Measurements from ENCODE around the gene KIF26A. TPM values are rescaled to one million over a fixed set of nuclear protein-coding genes. Genes with fewer than 3 reads are reported as not detected.
A peak's percentile ranks its signal among the peaks of the same experiment; 100 is the strongest.

The KIF26A gene
- total RNA-seq, 1 donor from 2014 or later, result 7.0 TPM

DNA sequence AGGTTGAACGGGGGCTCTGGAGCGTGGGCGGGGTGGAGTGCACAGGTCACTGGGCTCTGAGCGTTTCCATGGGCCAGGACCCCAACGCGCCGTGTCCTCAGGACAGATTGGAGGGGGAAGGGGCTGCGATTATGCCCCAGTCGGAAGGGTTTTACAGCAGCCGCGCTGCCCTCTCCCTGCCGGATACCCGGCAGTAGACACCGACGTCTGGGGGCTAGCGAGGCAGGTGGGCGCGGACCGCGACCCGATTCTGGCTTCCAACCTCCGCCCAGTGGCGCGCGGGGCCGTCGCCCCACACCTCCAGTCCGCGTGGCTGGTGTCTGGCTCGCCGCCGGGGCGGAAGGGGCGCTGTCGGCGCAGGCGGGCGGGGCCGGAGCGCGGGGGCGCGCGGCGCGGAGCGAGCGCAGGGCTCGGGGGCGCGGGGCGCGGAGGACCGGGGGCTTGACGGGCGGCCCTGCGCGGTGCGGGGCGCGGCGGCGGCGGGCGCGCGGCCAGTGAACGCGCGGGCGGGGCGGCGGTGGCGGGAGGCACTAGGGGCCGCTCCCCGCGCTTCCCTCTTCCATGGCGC lies 2.4 kb upstream of the KIF26A start:
- TF ChIP-seq, protein P1, sequence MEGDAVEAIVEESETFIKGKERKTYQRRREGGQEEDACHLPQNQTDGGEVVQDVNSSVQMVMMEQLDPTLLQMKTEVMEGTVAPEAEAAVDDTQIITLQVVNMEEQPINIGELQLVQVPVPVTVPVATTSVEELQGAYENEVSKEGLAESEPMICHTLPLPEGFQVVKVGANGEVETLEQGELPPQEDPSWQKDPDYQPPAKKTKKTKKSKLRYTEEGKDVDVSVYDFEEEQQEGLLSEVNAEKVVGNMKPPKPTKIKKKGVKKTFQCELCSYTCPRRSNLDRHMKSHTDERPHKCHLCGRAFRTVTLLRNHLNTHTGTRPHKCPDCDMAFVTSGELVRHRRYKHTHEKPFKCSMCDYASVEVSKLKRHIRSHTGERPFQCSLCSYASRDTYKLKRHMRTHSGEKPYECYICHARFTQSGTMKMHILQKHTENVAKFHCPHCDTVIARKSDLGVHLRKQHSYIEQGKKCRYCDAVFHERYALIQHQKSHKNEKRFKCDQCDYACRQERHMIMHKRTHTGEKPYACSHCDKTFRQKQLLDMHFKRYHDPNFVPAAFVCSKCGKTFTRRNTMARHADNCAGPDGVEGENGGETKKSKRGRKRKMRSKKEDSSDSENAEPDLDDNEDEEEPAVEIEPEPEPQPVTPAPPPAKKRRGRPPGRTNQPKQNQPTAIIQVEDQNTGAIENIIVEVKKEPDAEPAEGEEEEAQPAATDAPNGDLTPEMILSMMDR (IDR thresholded peaks at IDR 0.05; ENCODE audit: unreplicated experiment), result no peak
- H3K9me3 Mint-ChIP-seq (ENCODE audit: low read depth), result no peaks in the 10 kb centered on the region
- no peak overlapping the region for H3K4me3 Mint-ChIP-seq (ENCODE audit: low read depth)
- no peak for DNase-seq (ENCODE audit: low spot score, unreplicated experiment)
- no peak overlapping the region for H3K27ac Mint-ChIP-seq
- H3K4me1 Mint-ChIP-seq (ENCODE audit: low read depth), result peaks cover 6% of the 10 kb centered on the region
- H3K36me3 Mint-ChIP-seq (ENCODE audit: insufficient read depth), result no peaks in the 10 kb centered on the region
- peaks cover 65% of the 10 kb centered on the region for H3K27me3 Mint-ChIP-seq

DNA sequence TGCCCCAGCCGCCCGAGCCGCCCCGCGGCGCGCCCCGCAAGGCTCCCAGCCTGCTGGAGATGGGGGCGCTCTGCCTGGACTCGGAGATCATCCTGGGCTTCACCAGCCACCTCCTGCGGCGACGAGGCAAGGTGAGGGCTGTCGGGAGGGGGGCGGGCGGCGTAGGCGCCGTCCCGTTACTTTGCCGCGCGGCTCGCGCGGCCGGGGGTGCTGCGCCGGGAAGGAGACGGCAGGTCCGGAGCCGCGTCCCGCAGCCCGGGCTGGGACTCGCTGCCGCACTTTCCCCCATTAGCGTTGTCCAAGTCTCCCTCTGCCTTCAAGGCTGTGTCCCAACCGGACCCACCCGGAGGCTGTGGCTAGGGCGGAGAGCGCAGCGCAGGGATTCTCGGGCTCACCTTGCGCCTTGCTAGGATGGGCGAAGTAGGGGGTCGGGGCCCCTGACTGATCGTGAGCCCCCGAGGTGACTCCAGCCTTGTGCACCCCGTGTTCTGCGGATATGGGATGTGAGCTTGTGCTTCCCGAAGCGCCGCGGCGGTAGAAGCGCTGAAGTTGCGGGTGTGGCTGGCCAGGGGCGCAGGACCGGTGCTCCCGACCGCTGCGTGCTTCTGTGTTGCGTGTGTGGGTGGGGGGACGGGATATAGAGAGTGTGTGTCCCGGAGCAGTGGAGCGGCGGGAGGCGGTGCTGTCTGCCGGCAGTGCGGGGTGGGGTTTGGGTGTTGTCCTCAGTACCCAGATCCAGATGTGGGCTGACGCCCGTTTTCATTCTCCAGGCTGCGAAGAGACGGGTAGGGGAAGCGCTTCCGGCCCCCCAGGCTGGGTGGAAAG lies 1.7 kb upstream of the KIF26A start:
- H3K27ac Mint-ChIP-seq, result peak overlapping the region; percentile 45
- H3K4me3 Mint-ChIP-seq (ENCODE audit: low read depth), result peak overlapping the region; percentile 59
- TF ChIP-seq, protein P1 (IDR thresholded peaks at IDR 0.05; ENCODE audit: unreplicated experiment), result no peak
- no peaks in the 10 kb centered on the region for H3K36me3 Mint-ChIP-seq (ENCODE audit: insufficient read depth)
- peaks cover 64% of the 10 kb centered on the region for H3K27me3 Mint-ChIP-seq
- no peaks in the 10 kb centered on the region for H3K9me3 Mint-ChIP-seq (ENCODE audit: low read depth)
- peaks cover 6% of the 10 kb centered on the region for H3K4me1 Mint-ChIP-seq (ENCODE audit: low read depth)
- no peak for DNase-seq (ENCODE audit: low spot score, unreplicated experiment)

GRCh38 chr14:104137297-104138097 lies 890 bp upstream of the KIF26A start:
- Mint-ChIP-seq H3K4me3 (ENCODE audit: low read depth) (peak overlapping the region; percentile 55), H3K27me3 (peaks cover 61% of the 10 kb centered on the region), H3K9me3 (ENCODE audit: low read depth) (no peaks in the 10 kb centered on the region), H3K4me1 (ENCODE audit: low read depth) (peaks cover 6% of the 10 kb centered on the region), H3K27ac (no peak overlapping the region), H3K36me3 (ENCODE audit: insufficient read depth) (no peaks in the 10 kb centered on the region)
- peak; percentile 76 for DNase-seq (ENCODE audit: low spot score, unreplicated experiment)
- TF ChIP-seq, protein P1 (IDR thresholded peaks at IDR 0.05; ENCODE audit: unreplicated experiment), result peak; percentile 92

DNA sequence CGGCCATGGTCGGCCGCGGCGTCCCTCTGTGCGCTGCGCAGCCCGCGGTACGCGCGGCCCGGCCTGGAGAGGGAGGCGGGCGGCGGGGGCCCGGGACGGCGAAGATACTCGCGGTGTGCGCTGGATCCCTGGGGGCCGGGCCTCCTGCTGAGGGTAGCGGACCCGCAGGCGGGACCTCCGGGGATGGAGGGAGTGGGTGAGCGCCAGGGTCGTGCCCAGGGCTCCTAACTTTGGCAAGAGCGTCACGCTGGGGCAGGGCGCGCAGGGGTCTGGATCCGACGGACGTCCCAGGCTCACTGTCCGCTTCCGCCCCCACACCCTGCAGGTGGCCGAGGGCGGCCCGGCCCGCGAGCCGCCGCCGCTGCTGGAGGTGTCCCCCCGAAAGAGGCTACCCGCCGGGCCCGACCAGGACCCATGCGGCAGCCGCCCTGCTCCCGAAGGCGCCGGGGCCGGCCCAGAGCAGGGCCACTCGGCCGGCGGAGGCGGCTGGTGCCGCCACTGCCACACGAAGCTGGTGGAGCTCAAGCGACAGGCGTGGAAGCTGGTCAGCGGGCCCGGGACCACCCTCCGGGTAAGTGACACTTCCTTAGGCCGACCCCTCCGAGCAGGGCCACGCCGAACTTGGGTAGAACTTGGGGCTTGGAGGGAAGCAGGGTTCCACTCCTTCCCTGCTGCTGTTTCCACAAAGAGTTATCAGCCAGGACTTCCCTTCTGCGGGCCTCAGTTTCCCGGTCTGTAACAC lies 502 bp downstream of the KIF26A start:
- Mint-ChIP-seq H3K27me3 (peaks cover 53% of the 10 kb centered on the region), H3K4me1 (ENCODE audit: low read depth) (peaks cover 6% of the 10 kb centered on the region), H3K27ac (no peak overlapping the region), H3K4me3 (ENCODE audit: low read depth) (peak overlapping the region; percentile 42), H3K9me3 (ENCODE audit: low read depth) (no peaks in the 10 kb centered on the region), H3K36me3 (ENCODE audit: insufficient read depth) (no peaks in the 10 kb centered on the region)
- TF ChIP-seq, protein P1 (IDR thresholded peaks at IDR 0.05; ENCODE audit: unreplicated experiment), result no peak
- DNase-seq (ENCODE audit: low spot score, unreplicated experiment), result no peak

All from progenitor cell of endocrine pancreas (in vitro differentiated cells).